IMR-90 (cell line): ENCODE results near the gene TRIM40. TPM values are rescaled to one million over a fixed set of nuclear protein-coding genes. Genes with fewer than 3 reads are reported as not detected.
"Not testable (repeated sequence)": the region's sequence is repeated elsewhere in the genome, so short reads cannot be mapped to it uniquely, and the experiment has no call there.

Source experiments
- ATAC-seq: fragments of 200-7000 bp; cut with Tn5 transposase; 2 replicates; pipeline ENCODE4 v1.9.1; 2020; ENCODE audit warnings: low read depth, mild to moderate bottlenecking, moderate library complexity
- BruUV-seq: library from RNA; stranded (reverse); fragments of 400-500 nt; replicated peaks from 2 replicates; lab custom pipeline; 2021; lab: Mats Ljungman, UMichigan
- CTCF ChIA-PET: fragments of 300-600 bp; formaldehyde crosslinking; extraction: SDS; loops from one replicate; lab custom pipeline; 2021; ENCODE audit warnings: antibody characterized with exemption; lab: Yijun Ruan, JAX
- POLR2A ChIA-PET: fragments of 300-600 bp; sonication (Branson Sonifier 250); formaldehyde crosslinking; loops from one replicate; lab custom pipeline; 2022; ENCODE audit warnings: antibody characterized with exemption; ENCODE audit not compliant: unreplicated experiment; lab: Charles Lee
- DNase-seq: peaks from one replicate; pipeline ENCODE4 v3.0.0; 2013
- H2AFZ ChIP-seq: replicated peaks from 2 replicates; pipeline ENCODE3; 2013; ENCODE audit warnings: low read length, mild to moderate bottlenecking; ENCODE audit not compliant: poor library complexity
- H2AK5ac ChIP-seq: 2 replicates; pipeline ENCODE4 v1.6.1; 2013; ENCODE audit warnings: low read depth, low read length, inconsistent platforms
- H2AK9ac ChIP-seq: replicated peaks from 2 replicates; pipeline ENCODE3; 2013; ENCODE audit warnings: mild to moderate bottlenecking, low read depth, low read length, moderate library complexity; ENCODE audit not compliant: poor library complexity
- H2BK120ac ChIP-seq: 2 replicates; pipeline ENCODE4 v1.6.1; 2013; ENCODE audit warnings: low read depth, low read length, inconsistent platforms
- H2BK15ac ChIP-seq: 3 replicates; pipeline ENCODE4 v1.6.1; 2013; ENCODE audit warnings: low read depth, low read length, inconsistent platforms
- H2BK20ac ChIP-seq: 2 replicates; pipeline ENCODE4 v1.6.1; 2013; ENCODE audit warnings: low read depth, mild to moderate bottlenecking, inconsistent platforms, low read length, moderate library complexity
- H2BK5ac ChIP-seq: 2 replicates; pipeline ENCODE4 v1.6.1; 2013; ENCODE audit warnings: mild to moderate bottlenecking, low read depth, low read length, inconsistent platforms; ENCODE audit not compliant: poor library complexity, severe bottlenecking
- H3K14ac ChIP-seq: replicated peaks from 2 replicates; pipeline ENCODE4 v1.6.1; 2013; ENCODE audit warnings: low read depth, low read length, inconsistent platforms
- H3K18ac ChIP-seq: 2 replicates; pipeline ENCODE4 v1.6.1; 2013; ENCODE audit warnings: low read depth, low read length, control low read depth
- H3K23ac ChIP-seq: 2 replicates; pipeline ENCODE4 v1.6.1; 2013; ENCODE audit warnings: low read depth, low read length, inconsistent platforms
- H3K27ac ChIP-seq: 2 replicates; pipeline ENCODE4 v1.5.1; 2013; ENCODE audit warnings: mild to moderate bottlenecking, control low read depth, low read length; ENCODE audit not compliant: insufficient read depth
- H3K27me3 ChIP-seq: 2 replicates; pipeline ENCODE4 v1.6.1; 2013; ENCODE audit warnings: low read length; ENCODE audit not compliant: control insufficient read depth, insufficient read depth
- H3K36me3 ChIP-seq: 2 replicates; pipeline ENCODE4 v1.6.1; 2013; ENCODE audit warnings: low read length, mixed read lengths; ENCODE audit not compliant: control insufficient read depth, insufficient read depth
- H3K4ac ChIP-seq: 2 replicates; pipeline ENCODE4 v1.6.1; 2013; ENCODE audit warnings: low read depth, low read length, inconsistent platforms
- H3K4me1 ChIP-seq: 2 replicates; pipeline ENCODE4 v1.6.1; 2013; ENCODE audit warnings: low read length, mixed read lengths; ENCODE audit not compliant: control insufficient read depth, insufficient read depth
- H3K4me2 ChIP-seq: 2 replicates; pipeline ENCODE4 v1.6.1; 2013; ENCODE audit warnings: low read depth, mild to moderate bottlenecking, control low read depth, low read length, moderate library complexity
- H3K4me3 ChIP-seq: 2 replicates; pipeline ENCODE4 v1.5.1; 2013; ENCODE audit warnings: low read depth, mild to moderate bottlenecking, control low read depth, low read length, moderate library complexity; ENCODE audit not compliant: insufficient read depth
- H3K56ac ChIP-seq: 2 replicates; pipeline ENCODE4 v1.6.1; 2013; ENCODE audit warnings: low read length, inconsistent platforms; ENCODE audit not compliant: insufficient read depth; ENCODE audit errors: extremely low read depth
- H3K79me1 ChIP-seq, 2 experiments: 2 replicates each; pipeline ENCODE4 v1.6.1; 2013; ENCODE audit warnings: low read length in 2 of 2, inconsistent platforms in 1 of 2, low read depth in 1 of 2
- H3K9ac ChIP-seq: 2 replicates; pipeline ENCODE4 v1.6.1; 2013; ENCODE audit warnings: low read depth, low read length, control low read depth
- H3K9me1 ChIP-seq: 2 replicates; pipeline ENCODE4 v1.6.1; 2013; ENCODE audit warnings: low read length, inconsistent platforms; ENCODE audit not compliant: insufficient read depth
- H3K9me3 ChIP-seq: 2 replicates; pipeline ENCODE4 v1.6.1; 2013; ENCODE audit warnings: low read length; ENCODE audit not compliant: control insufficient read depth, insufficient read depth
- H4K20me1 ChIP-seq: 2 replicates; pipeline ENCODE4 v1.6.1; 2013; ENCODE audit warnings: low read length, inconsistent platforms; ENCODE audit not compliant: insufficient read depth
- H4K5ac ChIP-seq: 2 replicates; pipeline ENCODE4 v1.6.1; 2013; ENCODE audit warnings: mild to moderate bottlenecking, low read depth, low read length, control low read depth
- H4K8ac ChIP-seq, 2 experiments: 2 replicates each; pipeline ENCODE4 v1.6.1; 2013; ENCODE audit warnings: low read depth in 2 of 2, low read length in 2 of 2, control low read depth in 1 of 2, inconsistent platforms in 1 of 2
- H4K91ac ChIP-seq: 2 replicates; pipeline ENCODE4 v1.6.1; 2013; ENCODE audit warnings: low read depth, low read length, inconsistent platforms; ENCODE audit not compliant: insufficient read depth
- BHLHE40 ChIP-seq: fragments of 150-350 bp; IDR thresholded peaks from 2 replicates; pipeline ENCODE4 v1.6.1; 2016; ENCODE audit warnings: mild to moderate bottlenecking, low read depth, low read length
- MAZ ChIP-seq: IDR thresholded peaks from 2 replicates; pipeline ENCODE4 v1.6.1; 2012; ENCODE audit warnings: low read depth, mild to moderate bottlenecking, low read length, improper control_type of control experiment, moderate library complexity, borderline replicate concordance
- RFX5 ChIP-seq: IDR thresholded peaks from 2 replicates; pipeline ENCODE4 v1.8.0; 2012; ENCODE audit warnings: low read depth, mild to moderate bottlenecking, low read length, moderate library complexity
- WGBS, 2 experiments: methylation state at CpG; one replicate each; pipeline versions ENCODE4 v1.1.5 to v1.1.7; 2013; ENCODE audit warnings: missing lambda C conversion rate in 2 of 2; ENCODE audit not compliant: insufficient read length in 1 of 2; ENCODE audit errors: extremely low coverage in 2 of 2; 5-methylcytosine and 5-hydroxymethylcytosine counted together
- dilution Hi-C: fragments of 300-500 bp; cut with HindIII; formaldehyde crosslinking; loops from one replicate; pipeline ENCODE4 v1.14.3; 2018; ENCODE audit warnings: low sequenced_read_pairs; ENCODE audit not compliant: unreplicated experiment
- in situ Hi-C: fragments of 300-500 bp; cut with MboI; formaldehyde crosslinking; loops from 3 replicates; pipeline ENCODE4 v1.14.3; 2019; ENCODE audit warnings: low sequenced_read_pairs, inconsistent platforms, mixed read lengths
- intact Hi-C: fragments of 100-400 bp; cut with micrococcal nuclease; formaldehyde crosslinking; loops from 2 replicates; pipeline ENCODE4 v1.10.0; 2022
- polyA plus RNA-seq, 3 experiments: library from polyadenylated mRNA; depleted of rRNA; stranded (reverse); fragments of >200 nt; gene quantifications; 2 replicates each; pipeline ENCODE4 v1.2.3, GENCODE V29; 2012; ENCODE audit warnings: low replicate concordance in 1 of 3
- total RNA-seq: library from RNA; depleted of rRNA; stranded (reverse); fragments of >200 nt; gene quantifications from 2 replicates; pipeline ENCODE4 v1.2.3, GENCODE V29; 2012

The TRIM40 gene
- total and polyA plus RNA-seq, 2 of the 4 experiments (the other 2 are of a cell fraction) = not detected

GRCh38 chr6:30116724-30117123, 19.2 kb upstream of the TRIM40 start:
- Histone ChIP-seq H3K9ac (no peak overlapping the region), H3K18ac (no peak overlapping the region), H4K8ac (no peak overlapping the region), H3K4me1 (peaks cover 2% of the 10 kb centered on the region; the same call in 1 of the 2 replicates), H3K56ac (no peak overlapping the region), H3K14ac (no peak overlapping the region), H3K4me2 (no peak overlapping the region), H2BK20ac (no peak overlapping the region), H4K20me1 (no peaks in the 10 kb centered on the region), H3K79me1 (no peaks in the 10 kb centered on the region), H3K36me3 (no peaks in the 10 kb centered on the region), H2AFZ (no peak overlapping the region), H2BK120ac (no peak overlapping the region), H3K9me3 (no peaks in the 10 kb centered on the region), H2BK5ac (no peak overlapping the region), H2BK15ac (no peak overlapping the region), H3K27ac (no peak overlapping the region), H2AK5ac (no peak overlapping the region), H3K9me1 (no peaks in the 10 kb centered on the region), H3K4me3 (no peak overlapping the region), H3K23ac (no peak overlapping the region), H4K5ac (no peak overlapping the region), H3K4ac (no peak overlapping the region), H2AK9ac (no peak overlapping the region), H4K91ac (no peak overlapping the region), H3K27me3 (peaks cover 26% of the 10 kb centered on the region)
- WGBS, 2 experiments = no CpG with 5 or more reads among the region's 6 CpGs
- in situ Hi-C loops (no loop called here), intact Hi-C loops (no loop called here), dilution Hi-C loops (no loop called here)
- POLR2A ChIA-PET = no interaction called here
- no peak for ATAC-seq
- BruUV-seq = no TSS peak
- TF ChIP-seq BHLHE40 = no peak
- TF ChIP-seq RFX5 = no peak
- TF ChIP-seq MAZ = no peak
- no peak for DNase-seq
- CTCF ChIA-PET = no interaction called here

GRCh38 chr6:30118691-30119090, 17.2 kb upstream of the TRIM40 start:
- H4K20me1 ChIP-seq, H3K4me2 ChIP-seq, H4K91ac ChIP-seq, intact Hi-C loops, H3K14ac ChIP-seq, BruUV-seq, in situ Hi-C loops, H2BK120ac ChIP-seq, H3K27ac ChIP-seq, H3K9ac ChIP-seq, ATAC-seq, dilution Hi-C loops, H3K4me3 ChIP-seq, H3K18ac ChIP-seq, H4K5ac ChIP-seq, H3K4me1 ChIP-seq, DNase-seq, H2AK9ac ChIP-seq, H3K79me1 ChIP-seq, H4K8ac ChIP-seq, H2AFZ ChIP-seq, H3K9me3 ChIP-seq, H2AK5ac ChIP-seq, H3K56ac ChIP-seq, H3K9me1 ChIP-seq, H3K23ac ChIP-seq, H2BK20ac ChIP-seq, H3K4ac ChIP-seq, H3K36me3 ChIP-seq, H2BK5ac ChIP-seq, H2BK15ac ChIP-seq: not testable (repeated sequence)
- H3K27me3 ChIP-seq = peaks cover 10% of the 10 kb centered on the region
- WGBS, 2 experiments = no CpG with 5 or more reads among the region's 5 CpGs
- CTCF ChIA-PET = interaction anchor here (0.6 kb wide), 1 partner anchor 11 kb away, joined by 3 read pairs; no protein-coding TSS in a partner anchor
- POLR2A ChIA-PET = interaction anchor here (0.7 kb wide), 1 partner anchor 14 kb away, joined by 4 read pairs; no protein-coding TSS in a partner anchor
